Posterior cingulate gyrus (tissue), 11 donors: ENCODE measurements around the gene DCAF12L2.
A peak's percentile ranks its signal among the peaks of the same experiment; 100 is the strongest.
"Not testable (repeated sequence)": the region's sequence is repeated elsewhere in the genome, so short reads cannot be mapped to it uniquely, and the experiment has no call there.

ENCODE experiments used
- DNase-seq, 10 donors: peaks; one replicate each; pipeline versions ENCODE4 v3.0.0 to v3.0.0-alpha.2; 2020 to 2021; ENCODE audit warnings: mixed read lengths in 3 of 10
- intact Hi-C: fragments of 100-400 bp; cut with DNase I; formaldehyde crosslinking; loops from one replicate; pipeline ENCODE4 v1.15.1; 2023

Gene DCAF12L2

DNA sequence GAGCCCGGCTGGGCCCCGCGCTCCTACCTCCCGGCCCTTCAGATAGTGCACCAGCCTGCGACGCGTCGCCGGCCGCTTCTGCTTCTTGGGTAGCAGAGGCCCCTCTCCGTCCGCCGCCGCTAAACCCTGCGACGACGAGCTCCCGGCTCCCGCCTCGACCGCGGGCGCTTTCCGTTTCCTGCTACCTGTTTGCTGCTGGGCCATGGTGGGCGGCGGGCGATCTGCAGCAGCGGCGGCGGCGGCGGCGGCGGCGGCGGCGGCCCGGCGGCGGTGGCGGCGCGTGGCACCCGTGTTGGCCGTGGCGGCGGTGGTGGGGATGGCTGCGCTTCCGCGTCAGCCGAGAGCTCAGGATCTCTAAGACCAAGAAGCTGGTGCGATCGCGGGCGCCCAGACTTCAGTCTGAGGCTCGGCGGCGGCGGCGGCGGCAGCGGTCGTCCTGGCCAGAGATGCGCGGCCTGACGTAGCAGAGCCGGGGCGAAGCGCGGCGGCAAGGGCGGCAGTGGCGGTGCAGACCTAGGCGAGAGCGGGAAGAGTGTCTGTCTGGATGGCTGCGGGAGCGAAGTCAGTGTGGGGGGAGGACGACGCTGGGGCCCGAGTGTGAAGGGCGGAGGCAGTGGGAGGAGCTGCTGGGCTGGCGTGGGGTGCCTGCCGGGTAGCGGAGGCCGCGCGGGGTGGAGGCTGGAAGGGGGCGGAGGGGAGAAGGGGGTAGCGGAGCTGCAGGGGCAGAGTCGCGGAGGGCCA is at the start of gene DCAF12L2:
Gene DCAF12L2 (minus strand): TSS at position 569 of the 741 bp plus-strand sequence. CDS start 365 bp downstream, at position 204.
- DNase-seq: peak in 8 of 10 donors; percentile 8 to 88 (median 15)
- intact Hi-C loops: no loop called here

- intact Hi-C loops: not testable (repeated sequence)
- DNase-seq: peak in 2 of 10 donors; percentile 25 to 38
These were observed 24.8 kb upstream of the DCAF12L2 start for GRCh38 chrX:126190888-126191287.

DNA sequence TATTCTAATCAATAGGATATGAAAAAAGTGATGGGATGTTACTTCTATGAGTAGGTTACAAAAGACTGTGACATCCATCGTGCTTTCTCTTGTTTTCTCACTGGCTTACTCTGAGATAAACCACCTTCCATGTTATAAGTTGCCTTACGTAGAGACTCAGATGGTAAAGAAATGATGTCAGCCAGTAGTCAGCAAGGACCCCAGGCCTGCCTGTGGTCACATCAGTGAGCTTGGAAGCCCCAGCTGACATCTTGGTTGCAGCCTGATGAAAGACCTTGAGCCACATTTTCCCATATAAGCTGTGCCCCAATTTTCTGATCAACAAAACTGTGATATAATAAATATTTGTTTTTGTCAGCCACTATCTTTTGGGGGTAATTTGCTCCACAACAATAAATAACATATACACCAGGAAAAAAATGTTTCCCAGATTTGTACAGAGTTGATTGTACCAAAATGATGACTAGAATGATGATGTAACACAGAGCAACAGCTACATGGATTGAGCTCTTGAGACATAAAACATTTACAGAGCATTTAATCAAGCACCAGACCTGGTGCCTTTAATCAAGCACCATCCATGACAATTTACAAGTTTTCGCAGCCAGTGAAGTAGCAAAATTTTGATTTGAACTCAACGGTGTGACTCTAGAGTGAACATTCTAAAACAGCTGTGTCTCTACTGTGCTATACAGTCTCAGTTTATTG is 11.2 kb upstream of the DCAF12L2 start:
- no peak for DNase-seq
- intact Hi-C loops: no loop called here

GRCh38 chrX:126170720-126171119 is 4.6 kb upstream of the DCAF12L2 start:
- no peak for DNase-seq
- intact Hi-C loops: no loop called here

- no peak for DNase-seq
- intact Hi-C loops: no loop called here
These were observed 1.5 kb upstream of the DCAF12L2 start for GRCh38 chrX:126167560-126167959.

GRCh38 chrX:126165401-126165720 is 728 bp downstream of the DCAF12L2 start:
- intact Hi-C loops: no loop called here
- peak in 2 of 10 donors; percentile 37 to 83 for DNase-seq

GRCh38 chrX:126164689-126165400 is 1.2 kb downstream of the DCAF12L2 start:
- peak in 2 of 10 donors; percentile 60 to 81 for DNase-seq
- intact Hi-C loops: no loop called here

DNA sequence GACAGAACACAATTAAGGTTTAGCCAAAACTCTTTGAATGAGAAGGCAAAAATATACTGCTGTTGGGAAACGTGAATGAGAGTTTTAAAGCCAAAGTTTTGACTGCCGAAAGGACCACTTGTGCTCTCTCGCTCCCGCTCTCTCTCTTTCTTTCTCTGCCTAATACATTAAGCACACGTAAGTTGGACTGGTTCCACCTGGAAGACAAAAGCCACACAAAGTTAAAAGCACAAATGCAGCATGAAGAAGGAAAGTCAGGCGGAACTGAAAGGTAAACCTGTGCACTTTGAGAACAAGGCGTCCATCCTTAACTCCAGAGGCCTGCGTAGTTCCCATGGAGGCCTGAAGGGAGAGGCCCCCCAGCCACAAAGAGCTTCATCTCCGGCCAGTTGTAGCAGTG is 1.9 kb downstream of the DCAF12L2 start:
- no peak for DNase-seq
- intact Hi-C loops: no loop called here

- intact Hi-C loops: no loop called here
- no peak for DNase-seq
These were observed 25.1 kb downstream of the DCAF12L2 start for GRCh38 chrX:126141014-126141413.

DNA sequence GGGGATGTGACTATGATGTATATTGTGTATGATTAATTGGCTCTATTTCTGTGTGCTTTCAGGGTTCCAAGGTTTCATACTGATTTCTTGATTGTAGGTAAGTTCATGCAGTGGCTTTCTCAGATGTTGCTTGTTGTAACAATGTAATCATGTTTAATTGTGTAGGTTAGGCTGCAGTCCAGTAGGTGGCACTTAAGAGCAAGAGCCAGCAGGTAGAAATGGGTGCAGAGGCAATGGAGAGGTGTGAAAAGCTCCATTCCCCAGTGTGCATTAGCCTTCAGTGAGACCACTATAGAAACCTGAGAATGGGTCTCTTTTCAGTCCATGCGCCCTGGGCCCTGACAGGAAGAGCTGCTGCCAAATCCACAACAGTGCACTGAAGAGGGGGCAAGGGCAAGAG is 28.2 kb downstream of the DCAF12L2 start:
- intact Hi-C loops: no loop called here
- DNase-seq: no peak

- intact Hi-C loops: no loop called here
- no peak for DNase-seq
These were observed 41.4 kb downstream of the DCAF12L2 start for GRCh38 chrX:126124721-126125120.
